GM12891 (cell line): Measurements from ENCODE around the gene MEGF6.

ENCODE experiments used
- POLR2A ChIP-seq: IDR thresholded peaks from 2 replicates; pipeline ENCODE4 v1.6.1; 2011; ENCODE audit warnings: low read depth, low read length, control low read depth
- SPI1 ChIP-seq: IDR thresholded peaks from 2 replicates; pipeline ENCODE4 v1.6.1; 2011; ENCODE audit warnings: low read depth, low read length, control low read depth

DNA sequence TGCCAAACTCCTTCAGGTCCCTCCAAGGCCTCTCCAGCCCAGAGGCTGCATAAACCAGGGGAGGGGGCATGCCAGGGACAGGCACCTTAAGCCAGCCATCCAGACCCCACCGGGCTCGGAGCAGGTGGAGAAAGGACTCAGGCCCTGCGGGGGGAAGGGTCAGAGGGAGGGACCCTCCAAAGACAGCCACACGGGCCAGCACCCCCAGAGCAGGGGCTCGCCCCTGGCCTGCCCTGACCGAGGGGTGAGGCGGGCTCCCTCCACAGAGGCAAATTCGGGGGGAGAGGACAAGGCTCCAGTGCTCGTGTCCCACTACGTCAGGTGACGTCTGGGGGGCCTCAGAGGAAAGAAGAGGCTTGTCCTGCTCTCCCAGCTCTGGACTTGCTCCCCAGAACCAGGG is 8.2 kb downstream of the MEGF6 start:
- TF ChIP-seq POLR2A (no peak), SPI1 (no peak)
